HG02870 (cell line): ENCODE results near the gene CASP4.
A peak's percentile ranks its signal among the peaks of the same experiment; 100 is the strongest.
"Not testable (repeated sequence)": the region's sequence is repeated elsewhere in the genome, so short reads cannot be mapped to it uniquely, and the experiment has no call there.

Experiments used
- ATAC-seq: cut with Tn5 transposase; IDR thresholded peaks from one replicate; pipeline ENCODE4 v1.9.1; 2021; ENCODE audit warnings: mild to moderate bottlenecking, moderate library complexity; ENCODE audit not compliant: unreplicated experiment

Gene CASP4

GRCh38 chr11:104968355-104968855, at the start of gene CASP4:
Gene CASP4 (minus strand): TSS chr11:104968574. CDS start chr11:104968525, 49 bp downstream.
- ATAC-seq, result peak; percentile 87

GRCh38 chr11:105007463-105007862, 39.1 kb upstream of the CASP4 start:
- no peak for ATAC-seq

GRCh38 chr11:105005451-105005845, 37.1 kb upstream of the CASP4 start:
- no peak for ATAC-seq

GRCh38 chr11:105004021-105004420, 35.6 kb upstream of the CASP4 start:
- ATAC-seq, result no peak

- no peak for ATAC-seq
These were observed 34.8 kb upstream of the CASP4 start for GRCh38 chr11:105003151-105003550.

GRCh38 chr11:105000797-105001196, 32.4 kb upstream of the CASP4 start:
- ATAC-seq, result peak; percentile 86

- ATAC-seq, result no peak
These were observed 31.8 kb upstream of the CASP4 start for GRCh38 chr11:105000167-105000566.

- ATAC-seq, result no peak
These were observed 31.3 kb upstream of the CASP4 start for GRCh38 chr11:104999721-105000120.

GRCh38 chr11:104997288-104997687, 28.9 kb upstream of the CASP4 start:
- no peak for ATAC-seq

GRCh38 chr11:104995001-104995408, 26.6 kb upstream of the CASP4 start:
- ATAC-seq, result no peak

GRCh38 chr11:104992781-104993180, 24.4 kb upstream of the CASP4 start:
- ATAC-seq, result no peak

- ATAC-seq, result no peak
These were observed 23.6 kb upstream of the CASP4 start for GRCh38 chr11:104991994-104992393.

GRCh38 chr11:104984808-104985207, 16.4 kb upstream of the CASP4 start:
- ATAC-seq, result no peak

GRCh38 chr11:104979839-104980238, 11.5 kb upstream of the CASP4 start:
- ATAC-seq, result no peak

- no peak for ATAC-seq
These were observed 5.2 kb upstream of the CASP4 start for GRCh38 chr11:104973616-104974015.

GRCh38 chr11:104972924-104973323, 4.5 kb upstream of the CASP4 start:
- not testable (repeated sequence) for ATAC-seq

- no peak for ATAC-seq
These were observed 2.4 kb upstream of the CASP4 start for GRCh38 chr11:104970756-104971155.

- ATAC-seq, result no peak
These were observed 742 bp upstream of the CASP4 start for GRCh38 chr11:104968856-104969776.

GRCh38 chr11:104967534-104968354, 630 bp downstream of the CASP4 start:
- peak; percentile 4 for ATAC-seq

GRCh38 chr11:104965735-104966134, 2.6 kb downstream of the CASP4 start:
- no peak for ATAC-seq

- ATAC-seq, result no peak
These were observed 4.1 kb downstream of the CASP4 start for GRCh38 chr11:104964247-104964646.

GRCh38 chr11:104962852-104963251, 5.5 kb downstream of the CASP4 start:
- no peak for ATAC-seq
